Measurements from ENCODE around the gene DHRS12.
A peak's percentile ranks its signal among the peaks of the same experiment; 100 is the strongest.

DHRS12 gene

DNA sequence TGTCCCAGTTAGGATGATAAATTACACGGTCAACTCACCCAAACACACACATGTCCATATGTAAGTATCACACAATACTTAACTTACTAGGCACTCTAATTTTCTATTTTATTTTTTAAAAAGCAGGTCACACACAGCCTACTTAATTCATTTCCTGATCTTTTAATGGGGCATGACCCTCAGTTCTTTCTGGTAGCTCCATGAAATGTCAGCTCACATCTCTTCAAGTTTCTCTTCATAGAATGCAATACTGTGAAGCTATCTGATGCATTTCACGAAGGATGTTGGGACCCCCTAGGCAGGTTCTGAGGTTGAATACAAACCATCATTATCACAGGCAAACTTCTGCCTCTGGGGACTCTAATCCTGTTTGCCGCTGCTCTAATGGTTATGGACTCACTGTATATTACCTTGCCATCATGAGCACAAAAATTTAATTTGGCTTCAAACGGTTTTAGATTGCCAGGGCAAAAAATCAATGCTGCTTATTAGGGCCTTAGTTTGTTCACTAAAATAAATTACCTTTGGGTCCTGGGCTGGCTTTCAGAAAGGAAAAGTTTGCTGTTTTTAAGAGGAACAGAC is 16.1 kb upstream of the DHRS12 start:
- no peaks in the 10 kb centered on the region for H3K27me3 Mint-ChIP-seq
- peak overlapping the region; percentile 80 for H3K27ac Mint-ChIP-seq
- H3K9me3 Mint-ChIP-seq, result no peaks in the 10 kb centered on the region
- H3K36me3 Mint-ChIP-seq, result no peaks in the 10 kb centered on the region
- peaks cover 62% of the 10 kb centered on the region for H3K4me1 Mint-ChIP-seq
- ATAC-seq, result no peak
- no peak overlapping the region for H3K4me3 Mint-ChIP-seq

DNA sequence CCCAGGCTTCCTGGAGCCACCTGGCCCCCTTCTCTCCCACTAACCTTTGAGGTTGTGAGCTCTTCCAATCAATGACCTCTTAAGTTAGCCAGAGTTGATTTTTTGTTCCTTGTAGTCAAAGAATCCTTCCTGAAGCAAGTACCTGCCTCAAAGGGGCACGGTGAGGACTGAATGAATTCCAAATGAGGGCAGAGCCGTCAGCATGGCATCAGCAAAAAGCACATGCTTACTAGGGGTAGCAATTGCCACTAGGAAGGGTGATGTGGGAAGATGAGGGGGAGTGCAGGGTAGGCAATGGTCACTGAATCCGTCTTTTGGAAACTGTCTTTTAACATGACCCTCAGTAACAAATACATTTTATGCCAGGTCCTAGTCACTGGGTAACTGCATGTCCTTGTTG is 15.6 kb upstream of the DHRS12 start:
- Mint-ChIP-seq H3K36me3 (no peaks in the 10 kb centered on the region), H3K4me3 (peak overlapping the region; percentile 3), H3K9me3 (no peaks in the 10 kb centered on the region), H3K27ac (peak overlapping the region; percentile 80), H3K27me3 (no peaks in the 10 kb centered on the region), H3K4me1 (peaks cover 62% of the 10 kb centered on the region)
- no peak for ATAC-seq

DNA sequence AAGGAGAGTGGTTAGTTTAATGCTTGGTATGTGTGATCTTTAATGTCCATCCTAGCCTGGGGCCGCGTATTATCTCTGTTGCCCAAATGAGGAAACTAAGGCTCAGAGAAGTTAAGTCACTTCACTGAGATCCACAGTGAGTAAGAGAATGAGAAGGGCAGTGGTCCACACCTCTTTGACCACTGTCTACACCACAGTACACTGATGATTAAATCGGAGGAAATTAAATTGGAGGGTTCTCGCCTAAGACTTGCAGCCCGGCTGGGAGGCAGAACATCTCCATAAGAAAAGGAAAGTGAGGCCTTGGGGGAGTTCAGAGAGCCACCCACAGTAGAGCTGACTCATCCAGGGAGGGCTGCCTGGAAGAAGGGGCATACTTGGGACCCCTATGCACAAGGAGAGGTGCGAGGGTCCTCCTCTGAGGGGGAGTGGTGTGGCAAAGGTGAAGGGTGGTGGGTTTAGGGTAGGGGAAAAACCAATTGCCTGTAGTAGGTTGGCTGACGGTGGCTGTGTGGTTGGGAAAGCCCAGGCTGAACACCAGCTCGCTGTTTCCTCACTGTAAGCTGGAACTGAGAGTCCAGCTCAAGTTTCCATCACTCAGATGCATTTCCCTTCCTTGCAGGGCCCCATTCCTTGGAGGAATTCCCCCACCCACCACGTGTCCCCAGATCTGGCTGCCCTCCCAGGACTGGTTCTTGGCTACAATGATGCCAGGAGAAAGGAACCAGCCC is 15.0 kb upstream of the DHRS12 start:
- no peaks in the 10 kb centered on the region for H3K27me3 Mint-ChIP-seq
- H3K9me3 Mint-ChIP-seq, result no peaks in the 10 kb centered on the region
- peak overlapping the region; percentile 80 for H3K27ac Mint-ChIP-seq
- peak; percentile 76 for ATAC-seq
- H3K36me3 Mint-ChIP-seq, result no peaks in the 10 kb centered on the region
- peaks cover 62% of the 10 kb centered on the region for H3K4me1 Mint-ChIP-seq
- peak overlapping the region; percentile 5 for H3K4me3 Mint-ChIP-seq

DNA sequence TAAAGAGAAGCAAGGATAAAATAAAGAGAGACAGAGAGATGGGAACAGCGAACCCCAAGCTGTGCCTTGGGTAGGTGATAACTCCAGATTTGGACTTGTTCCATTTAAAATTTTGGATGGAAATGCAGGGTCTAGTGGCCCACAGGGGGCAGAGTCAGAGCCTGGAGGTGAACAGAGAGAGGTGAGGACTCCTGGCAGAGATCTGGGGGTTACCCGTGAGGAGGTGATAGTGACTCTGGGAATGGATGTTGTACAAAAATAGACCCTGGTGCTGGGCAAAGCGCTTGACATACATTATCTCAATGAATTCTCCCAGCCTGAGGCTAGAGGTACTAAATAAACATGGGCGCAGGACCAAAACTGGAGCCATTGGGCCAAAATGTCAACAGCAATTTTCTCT is 14.3 kb upstream of the DHRS12 start:
- no peak for ATAC-seq
- Mint-ChIP-seq H3K27ac (peak overlapping the region; percentile 80), H3K4me1 (peaks cover 62% of the 10 kb centered on the region), H3K4me3 (no peak overlapping the region), H3K36me3 (no peaks in the 10 kb centered on the region), H3K9me3 (no peaks in the 10 kb centered on the region), H3K27me3 (no peaks in the 10 kb centered on the region)

DNA sequence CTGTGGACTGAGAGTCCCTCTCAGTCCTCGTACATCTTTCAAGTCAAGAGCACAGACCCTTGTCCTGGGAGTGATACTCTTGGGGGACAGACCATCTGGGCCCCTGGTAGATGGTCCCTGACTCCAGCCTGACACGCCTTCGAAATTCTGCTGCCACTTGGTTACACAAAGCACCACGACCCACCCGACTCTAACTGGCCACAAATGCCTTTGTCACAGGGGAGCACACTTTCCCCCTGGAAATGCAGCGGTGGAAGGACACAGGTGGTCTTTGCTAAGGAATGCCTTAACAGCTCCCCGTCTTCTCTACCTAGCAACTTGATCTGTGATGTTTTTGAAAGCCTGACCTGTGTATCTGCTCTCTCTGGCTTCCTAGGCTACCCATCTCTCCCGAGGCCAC is 13.8 kb upstream of the DHRS12 start:
- Mint-ChIP-seq H3K27me3 (no peaks in the 10 kb centered on the region), H3K9me3 (no peaks in the 10 kb centered on the region), H3K36me3 (no peaks in the 10 kb centered on the region), H3K4me3 (no peak overlapping the region), H3K4me1 (peaks cover 59% of the 10 kb centered on the region), H3K27ac (peak overlapping the region; percentile 80)
- ATAC-seq, result no peak

DNA sequence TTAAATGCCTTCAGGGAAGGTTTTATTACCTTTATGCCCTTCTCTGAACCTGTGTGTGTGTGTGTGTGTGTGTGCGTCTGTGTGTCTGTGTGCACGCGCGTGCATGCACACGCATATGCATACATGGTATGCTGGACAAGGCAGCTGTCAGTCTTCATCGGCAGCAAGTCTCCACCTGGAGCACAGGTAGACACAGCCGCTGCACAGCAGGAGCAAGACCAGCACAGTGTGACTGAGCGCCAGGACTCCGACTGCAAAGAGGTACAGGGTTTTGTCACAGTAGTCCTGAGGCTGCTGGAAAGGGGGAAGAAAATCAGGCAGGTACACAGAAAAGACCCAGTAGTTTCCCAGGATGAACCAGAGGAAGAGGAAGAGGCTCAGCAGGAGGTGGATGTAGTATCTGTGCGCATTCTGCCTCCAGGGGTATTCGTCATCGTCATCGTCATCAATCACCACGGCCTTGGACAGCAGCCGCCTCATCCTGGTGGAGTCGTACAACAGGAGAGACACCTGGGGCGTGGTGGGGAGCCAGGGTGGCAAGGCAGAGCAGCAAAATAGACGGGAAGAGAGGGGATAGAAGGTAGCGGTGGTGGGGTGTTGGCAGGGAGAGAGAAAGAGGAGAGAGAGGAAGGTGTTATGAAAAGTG is 12.8 kb upstream of the DHRS12 start:
- H3K4me1 Mint-ChIP-seq, result peaks cover 57% of the 10 kb centered on the region
- no peaks in the 10 kb centered on the region for H3K9me3 Mint-ChIP-seq
- no peak overlapping the region for H3K27ac Mint-ChIP-seq
- no peak for ATAC-seq
- no peaks in the 10 kb centered on the region for H3K36me3 Mint-ChIP-seq
- no peak overlapping the region for H3K4me3 Mint-ChIP-seq
- no peaks in the 10 kb centered on the region for H3K27me3 Mint-ChIP-seq

DNA sequence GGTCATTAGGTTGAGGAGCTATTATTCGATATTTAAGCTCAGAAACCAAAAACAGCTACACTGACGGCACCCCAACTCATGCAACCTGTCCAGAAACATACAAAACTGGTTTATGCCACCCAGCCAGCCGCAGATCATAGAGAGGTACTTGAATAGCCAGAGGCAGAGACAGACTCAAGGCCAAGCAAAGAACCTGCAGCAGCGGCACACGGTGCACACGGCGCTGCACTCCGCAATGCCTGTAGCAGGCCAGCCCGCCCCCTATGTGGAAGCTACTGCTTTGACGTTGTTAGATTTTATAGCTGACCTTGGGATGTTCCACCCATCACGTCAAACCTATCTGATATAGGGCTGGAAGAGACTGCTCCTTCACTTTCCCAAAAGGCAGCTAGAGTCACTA is 11.9 kb upstream of the DHRS12 start:
- Mint-ChIP-seq H3K4me1 (peaks cover 57% of the 10 kb centered on the region), H3K36me3 (no peaks in the 10 kb centered on the region), H3K27me3 (no peaks in the 10 kb centered on the region), H3K27ac (no peak overlapping the region), H3K4me3 (no peak overlapping the region), H3K9me3 (no peaks in the 10 kb centered on the region)
- no peak for ATAC-seq

DNA sequence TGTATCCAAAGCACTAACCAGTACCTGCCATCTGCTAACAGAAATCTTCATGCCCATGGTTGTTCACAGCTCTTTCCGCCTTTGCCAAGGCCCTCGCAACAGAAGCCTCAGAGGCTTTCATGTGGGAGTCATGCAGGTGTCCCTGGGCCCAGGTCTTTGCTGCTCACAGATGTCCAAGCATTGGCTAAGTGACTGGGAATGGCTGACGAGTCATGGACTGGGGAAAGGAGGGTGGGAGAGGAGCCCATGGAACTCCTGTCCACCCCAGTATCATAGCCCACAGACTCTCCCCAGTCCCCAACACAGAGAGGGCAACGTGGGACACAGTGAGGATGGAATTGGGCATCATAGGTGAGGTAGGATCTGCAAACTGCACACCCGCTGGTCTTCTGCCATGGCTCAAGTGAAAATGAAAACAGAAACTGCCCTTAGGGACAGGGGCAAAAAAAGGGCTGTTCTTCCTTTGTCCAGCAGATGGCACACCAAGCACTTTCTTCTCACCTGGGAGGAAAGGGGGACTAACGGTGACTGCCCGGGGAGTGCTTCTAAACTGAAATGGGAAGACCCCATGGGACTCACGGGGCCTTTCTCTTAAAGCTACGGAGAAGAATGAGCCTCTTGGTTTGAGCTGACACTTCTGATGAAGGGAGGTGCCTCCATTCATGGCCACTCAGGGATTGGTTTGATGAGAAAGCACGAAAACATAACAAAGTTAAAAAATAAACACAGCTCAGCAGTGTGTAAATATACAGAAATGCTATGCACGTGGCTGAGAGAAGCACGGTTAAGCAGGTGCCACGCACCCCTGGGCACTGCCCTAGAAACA is 11.1 kb upstream of the DHRS12 start:
- H3K36me3 Mint-ChIP-seq, result no peaks in the 10 kb centered on the region
- no peaks in the 10 kb centered on the region for H3K27me3 Mint-ChIP-seq
- peak overlapping the region; percentile 77 for H3K27ac Mint-ChIP-seq
- ATAC-seq, result peak; percentile 77
- H3K9me3 Mint-ChIP-seq, result no peaks in the 10 kb centered on the region
- H3K4me1 Mint-ChIP-seq, result peaks cover 53% of the 10 kb centered on the region
- H3K4me3 Mint-ChIP-seq, result peak overlapping the region; percentile 51

DNA sequence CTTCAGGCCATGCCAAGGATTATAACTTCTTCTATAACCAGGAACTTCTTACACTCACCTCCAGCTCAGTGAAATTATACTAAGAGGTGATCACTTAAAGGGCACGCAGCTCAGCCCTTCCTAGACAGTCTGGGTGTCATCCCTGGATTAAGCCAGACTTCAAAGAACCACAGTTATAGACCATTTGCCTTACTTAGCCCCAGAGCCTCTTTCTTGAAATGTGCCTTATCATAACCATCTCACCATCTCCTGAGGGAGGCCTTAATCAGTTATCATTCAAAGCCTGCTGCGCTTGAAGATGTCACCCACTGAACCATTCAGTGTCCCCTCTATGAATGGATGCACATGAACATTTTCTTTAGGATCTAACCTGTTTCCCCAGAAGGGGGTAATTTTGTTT is 10.1 kb upstream of the DHRS12 start:
- Mint-ChIP-seq H3K27ac (no peak overlapping the region), H3K4me3 (no peak overlapping the region), H3K4me1 (peaks cover 43% of the 10 kb centered on the region), H3K27me3 (no peaks in the 10 kb centered on the region), H3K9me3 (no peaks in the 10 kb centered on the region), H3K36me3 (peaks cover 9% of the 10 kb centered on the region)
- no peak for ATAC-seq

DNA sequence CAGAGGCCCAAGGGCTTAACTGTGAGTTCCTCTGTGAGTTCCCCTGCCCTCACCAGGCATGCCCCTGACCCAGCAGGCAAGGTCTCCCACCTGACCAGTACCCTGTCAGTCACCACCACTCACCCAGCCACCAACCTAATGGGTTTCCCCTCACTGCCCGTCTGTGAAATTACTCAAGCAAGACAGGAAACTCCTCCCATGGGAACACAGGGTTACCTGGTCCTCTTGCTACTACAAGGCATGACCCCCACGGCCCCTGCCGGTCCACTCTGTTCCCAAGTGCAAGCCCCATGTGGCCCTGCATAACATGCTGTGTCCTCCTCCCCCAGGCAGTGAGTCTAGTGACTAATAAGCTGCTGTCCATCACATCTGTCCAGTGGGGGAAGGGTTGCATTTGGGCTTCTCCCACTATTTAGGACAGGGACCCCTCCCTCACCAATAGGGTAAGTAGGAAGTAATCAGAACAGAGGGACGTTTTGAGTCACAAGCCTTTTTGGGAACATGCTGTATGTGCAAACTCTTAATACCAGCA is 8.0 kb upstream of the DHRS12 start:
- Mint-ChIP-seq H3K36me3 (peaks cover 9% of the 10 kb centered on the region), H3K27ac (peak overlapping the region; percentile 9), H3K4me3 (no peak overlapping the region), H3K4me1 (peaks cover 29% of the 10 kb centered on the region), H3K27me3 (no peaks in the 10 kb centered on the region), H3K9me3 (peaks cover 3% of the 10 kb centered on the region)
- peak; percentile 47 for ATAC-seq

DNA sequence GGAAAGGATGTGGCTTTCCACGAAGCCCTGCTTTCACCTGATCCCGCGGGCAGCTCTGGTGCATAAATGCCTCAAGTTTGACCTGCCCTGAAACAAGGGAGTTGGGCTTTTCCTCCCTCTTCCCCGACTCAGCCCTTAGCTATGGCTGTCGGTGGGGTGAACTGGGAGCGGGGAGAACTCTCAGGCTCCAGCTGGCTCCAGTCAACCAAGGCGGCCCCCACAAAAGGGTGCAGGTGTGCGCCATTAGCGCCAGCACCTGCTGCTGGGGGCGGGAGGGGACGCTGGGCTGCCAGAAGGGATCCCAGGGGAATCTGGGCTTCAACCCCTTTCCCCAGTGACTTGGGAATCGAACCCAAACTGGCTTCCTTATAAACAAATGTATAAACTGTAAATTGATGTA is 7.1 kb upstream of the DHRS12 start:
- Mint-ChIP-seq H3K27ac (no peak overlapping the region), H3K4me1 (peaks cover 29% of the 10 kb centered on the region), H3K36me3 (peaks cover 9% of the 10 kb centered on the region), H3K4me3 (no peak overlapping the region), H3K27me3 (no peaks in the 10 kb centered on the region), H3K9me3 (peaks cover 3% of the 10 kb centered on the region)
- ATAC-seq, result no peak

DNA sequence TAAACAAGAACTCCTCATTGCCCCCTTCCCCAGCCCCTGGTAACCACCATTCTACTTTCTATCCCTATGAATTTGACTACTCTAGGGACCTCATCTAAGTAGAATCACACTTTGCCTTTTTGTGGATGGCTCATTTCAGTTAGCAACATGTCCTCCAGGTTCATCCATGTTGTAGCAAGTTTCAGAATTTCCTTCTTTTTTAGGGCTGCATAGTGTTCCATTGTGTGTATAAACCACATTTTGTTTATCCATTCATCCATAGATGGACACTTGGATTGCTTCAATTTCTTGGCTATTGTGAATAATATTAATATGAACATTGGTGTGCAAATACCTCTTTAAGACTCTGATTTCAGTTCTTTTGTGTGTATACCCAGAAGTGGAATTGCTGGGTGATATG is 4.8 kb upstream of the DHRS12 start:
- H3K4me3 Mint-ChIP-seq, result no peak overlapping the region
- H3K4me1 Mint-ChIP-seq, result peaks cover 34% of the 10 kb centered on the region
- H3K27me3 Mint-ChIP-seq, result no peaks in the 10 kb centered on the region
- H3K36me3 Mint-ChIP-seq, result peaks cover 9% of the 10 kb centered on the region
- H3K9me3 Mint-ChIP-seq, result peaks cover 3% of the 10 kb centered on the region
- ATAC-seq, result no peak
- no peak overlapping the region for H3K27ac Mint-ChIP-seq

DNA sequence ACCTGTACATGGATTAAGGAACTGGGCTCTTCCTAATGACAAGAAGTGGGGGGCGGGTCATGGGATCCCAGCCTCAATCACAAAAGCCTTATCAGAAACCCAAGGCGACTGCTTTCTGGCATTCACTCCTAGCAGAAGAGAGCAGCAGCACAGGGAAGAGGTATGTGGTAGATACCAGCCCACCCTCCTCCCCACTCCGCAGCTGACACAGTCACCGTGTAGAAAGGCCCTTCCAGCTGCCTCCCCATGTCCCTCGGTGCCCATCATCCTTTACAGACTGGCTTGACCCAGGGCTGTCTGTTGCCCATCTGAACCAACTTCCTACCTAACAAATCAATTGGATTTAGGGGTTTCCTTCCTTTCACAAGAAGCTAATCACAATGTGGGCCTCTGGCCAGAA is 3.1 kb upstream of the DHRS12 start:
- Mint-ChIP-seq H3K9me3 (peaks cover 3% of the 10 kb centered on the region), H3K27ac (no peak overlapping the region), H3K4me1 (peaks cover 35% of the 10 kb centered on the region), H3K36me3 (peaks cover 9% of the 10 kb centered on the region), H3K4me3 (no peak overlapping the region), H3K27me3 (no peaks in the 10 kb centered on the region)
- no peak for ATAC-seq

DNA sequence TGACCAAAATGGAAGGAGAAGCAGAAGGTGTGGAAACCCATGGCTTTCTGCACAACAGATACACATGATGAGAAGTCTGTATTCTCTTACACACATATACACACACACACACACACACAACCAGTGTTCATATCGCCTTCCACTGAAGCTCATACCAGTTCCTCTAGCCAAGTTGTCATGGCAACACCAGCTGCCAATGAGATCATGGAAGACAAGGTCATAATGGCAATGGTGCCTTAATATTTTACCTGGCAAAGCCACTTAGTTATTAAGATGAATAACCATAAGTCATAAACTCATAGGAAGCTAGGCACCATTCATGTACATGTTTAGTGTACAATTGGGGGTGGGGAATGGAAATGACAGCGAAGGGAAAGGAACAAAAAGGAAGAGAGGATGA is 2.6 kb upstream of the DHRS12 start:
- no peak for ATAC-seq
- Mint-ChIP-seq H3K4me3 (no peak overlapping the region), H3K36me3 (peaks cover 9% of the 10 kb centered on the region), H3K27me3 (no peaks in the 10 kb centered on the region), H3K4me1 (peaks cover 35% of the 10 kb centered on the region), H3K9me3 (peaks cover 3% of the 10 kb centered on the region), H3K27ac (no peak overlapping the region)

DNA sequence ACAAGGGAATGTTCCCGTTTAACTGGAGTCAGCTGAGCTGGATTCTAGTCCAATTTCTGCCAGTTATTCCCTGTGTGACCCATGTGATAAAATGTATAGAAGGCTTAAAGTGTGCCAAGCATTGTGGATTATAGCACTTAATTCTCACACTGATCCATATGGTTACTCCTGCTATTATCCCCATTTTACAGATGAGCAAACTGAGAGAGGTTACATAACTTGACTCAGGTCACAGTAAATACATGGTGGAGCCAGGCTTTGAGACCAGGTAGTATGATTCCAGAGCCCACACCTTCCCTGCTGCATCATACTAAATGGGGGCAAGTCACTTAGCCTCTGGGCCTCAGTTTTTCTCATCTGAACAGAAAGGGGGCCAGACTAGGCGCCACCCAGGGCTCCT is 2.0 kb upstream of the DHRS12 start:
- Mint-ChIP-seq H3K4me1 (peaks cover 33% of the 10 kb centered on the region), H3K27me3 (no peaks in the 10 kb centered on the region), H3K36me3 (peaks cover 9% of the 10 kb centered on the region), H3K4me3 (no peak overlapping the region), H3K9me3 (peaks cover 3% of the 10 kb centered on the region), H3K27ac (no peak overlapping the region)
- ATAC-seq, result no peak
